Measurements from ENCODE around the gene FBXL4. TPM values are rescaled to one million over a fixed set of nuclear protein-coding genes. Genes with fewer than 3 reads are reported as not detected.

FBXL4 gene
- total and polyA plus RNA-seq, 2 of the 8 experiments (the other 6 are each of a cell fraction or from before 2014, with no cell fraction given) = 6.9 to 13.8 TPM

- TF ChIP-seq SRF (IDR thresholded peaks at IDR 0.05; ENCODE audit: low read depth, low read length) (no peak), TAF7 (optimal IDR thresholded peaks at IDR 0.05; ENCODE audit: borderline replicate concordance, low read depth, low read length) (no peak), HDAC6 (IDR thresholded peaks at IDR 0.05; ENCODE audit: low read depth, low read length) (no peak), MAX (IDR thresholded peaks at IDR 0.05) (no peak), GTF2F1 (IDR thresholded peaks at IDR 0.05; ENCODE audit: borderline replicate concordance, low read depth, low read length) (no peak), USF2 (IDR thresholded peaks at IDR 0.05; ENCODE audit: low read length) (no peak), SUZ12 (IDR thresholded peaks at IDR 0.05; ENCODE audit: low read length) (no peak), EGR1 (IDR thresholded peaks at IDR 0.05; ENCODE audit: borderline replicate concordance, low read depth, low read length) (no peak), NANOG (IDR thresholded peaks at IDR 0.05; ENCODE audit: insufficient read depth, low read depth, low read length, poor library complexity, severe bottlenecking) (no peak), PHF8 (conservative IDR thresholded peaks at IDR 0.05; ENCODE audit: low read depth, low read length) (no peak), ZNF274 (IDR thresholded peaks at IDR 0.05; ENCODE audit: borderline replicate concordance, extremely low read depth, low read length) (no peak), MAFK (IDR thresholded peaks at IDR 0.05; ENCODE audit: low read depth, low read length) (no peak)
- H2BK5ac ChIP-seq (ENCODE audit: low read depth, low read length) = no peak overlapping the region
- H2BK12ac ChIP-seq (ENCODE audit: low read depth, low read length) = no peak overlapping the region
- H3K56ac ChIP-seq (replicated peaks; ENCODE audit: insufficient read length, low read depth, low read length) = no peak overlapping the region
- CTCF ChIA-PET (ENCODE audit: partially characterized antibody) = interaction anchor here (1.1 kb wide), 1 partner anchor 31 kb away, joined by 3 read pairs; no protein-coding TSS in a partner anchor
- no peak for FAIRE-seq
- H2AFZ ChIP-seq (ENCODE audit: low read length) = no peak overlapping the region
- H2BK20ac ChIP-seq (ENCODE audit: low read length) = no peak overlapping the region
- no peaks in the 10 kb centered on the region for H3K9me3 ChIP-seq (ENCODE audit: insufficient read depth in 2 of 2, low read depth in 1 of 2, low read length in 1 of 2)
- 90% methylated on average over 3 of the region's 3 CpGs; no CpG with 5 or more reads in 1 of the 2 experiments for WGBS, 2 experiments (ENCODE audit: extremely low coverage in 1 of 2, insufficient coverage in 1 of 2, insufficient read length in 1 of 2, insufficient replicate concordance in 2 of 2, low coverage in 1 of 2, low lambda C conversion rate in 2 of 2, missing lambda C conversion rate in 1 of 2)
- no peak overlapping the region for H2BK120ac ChIP-seq (replicated peaks; ENCODE audit: low read depth, low read length)
- H3K4me3 ChIP-seq (ENCODE audit: extremely low read depth in 1 of 4, insufficient read depth in 2 of 4, low read depth in 3 of 4, low read length in 4 of 4) = no peak overlapping the region
- POLR2A ChIA-PET (ENCODE audit: partially characterized antibody) = no interaction called here
- no peaks in the 10 kb centered on the region for H3K36me3 ChIP-seq (ENCODE audit: control insufficient read depth in 2 of 4, insufficient read depth in 4 of 4, low read length in 3 of 4)
- no peak overlapping the region for H4K91ac ChIP-seq (replicated peaks; ENCODE audit: insufficient read length, low read length)
- H3K4ac ChIP-seq (replicated peaks; ENCODE audit: insufficient read length, low read depth, low read length) = no peak overlapping the region
- no peaks in the 10 kb centered on the region for H3K79me1 ChIP-seq (ENCODE audit: low read depth, low read length)
- H4K8ac ChIP-seq (ENCODE audit: extremely low read depth, insufficient read depth, low read length) = no peak overlapping the region
- H3K4me2 ChIP-seq (ENCODE audit: insufficient read depth in 1 of 2, low read depth in 2 of 2, low read length in 2 of 2) = no peak overlapping the region
- H3K18ac ChIP-seq (ENCODE audit: extremely low read depth, low read length) = no peak overlapping the region
- H3K14ac ChIP-seq (ENCODE audit: insufficient read length) = no peak overlapping the region
- no peak overlapping the region for H2AK5ac ChIP-seq (ENCODE audit: low read depth, low read length)
- no peak overlapping the region for H4K5ac ChIP-seq (ENCODE audit: insufficient read length, low read depth, low read length)
- H4K20me1 ChIP-seq (replicated peaks in 1 of 2; ENCODE audit: control insufficient read depth in 1 of 2, insufficient read depth in 2 of 2, low read length in 2 of 2) = no peaks in the 10 kb centered on the region
- H2BK15ac ChIP-seq (ENCODE audit: low read length) = no peak overlapping the region
- DNase-seq (ENCODE audit: low read depth in 1 of 2, low spot score in 2 of 2) = no peak
- H3K27ac ChIP-seq (ENCODE audit: low read depth, low read length) = no peak overlapping the region
- no peaks in the 10 kb centered on the region for H3K27me3 ChIP-seq (replicated peaks in 1 of 4; ENCODE audit: control insufficient read depth in 3 of 4, extremely low read depth in 1 of 4, insufficient read depth in 3 of 4, low read length in 3 of 4)
- H3K4me1 ChIP-seq (replicated peaks in 1 of 4; ENCODE audit: control insufficient read depth in 3 of 4, insufficient read depth in 4 of 4, low read length in 3 of 4) = no peaks in the 10 kb centered on the region
- H3K23me2 ChIP-seq (ENCODE audit: low read depth, low read length) = no peaks in the 10 kb centered on the region
- H3K9ac ChIP-seq (replicated peaks in 1 of 4; ENCODE audit: extremely low read depth in 1 of 4, low read depth in 3 of 4, low read length in 3 of 4) = no peak overlapping the region
- no peaks in the 10 kb centered on the region for H3K79me2 ChIP-seq (ENCODE audit: control insufficient read depth in 1 of 2, insufficient read depth in 2 of 2, low read length in 2 of 2)
- H3K23ac ChIP-seq (ENCODE audit: insufficient read length) = no peak overlapping the region
Measured at GRCh38 chr6:98957450-98957849, 9.7 kb upstream of the FBXL4 start.

Data from H1 (cell line).